HG03196 (cell line): ENCODE measurements around the gene REEP5.
A peak's percentile ranks its signal among the peaks of the same experiment; 100 is the strongest.
"Not testable (repeated sequence)": the region's sequence is repeated elsewhere in the genome, so short reads cannot be mapped to it uniquely, and the experiment has no call there.

Experiments used
- ATAC-seq: cut with Tn5 transposase; IDR thresholded peaks from one replicate; pipeline ENCODE4 v1.9.1; 2021; ENCODE audit not compliant: unreplicated experiment

Gene REEP5

GRCh38 chr5:112933651-112934365 lies 11.8 kb upstream of the REEP5 start:
- ATAC-seq = no peak

- ATAC-seq = no peak
These were observed 11.1 kb upstream of the REEP5 start for GRCh38 chr5:112933105-112933504.

GRCh38 chr5:112931473-112931872 lies 9.4 kb upstream of the REEP5 start:
- ATAC-seq = no peak

- peak; percentile 36 for ATAC-seq
These were observed 8.0 kb upstream of the REEP5 start for GRCh38 chr5:112930082-112930344.

- ATAC-seq = peak; percentile 86
These were observed 7.5 kb upstream of the REEP5 start for GRCh38 chr5:112929336-112930081.

GRCh38 chr5:112923988-112924387 lies 2.0 kb upstream of the REEP5 start:
- ATAC-seq = no peak

GRCh38 chr5:112923148-112923917 lies 1.3 kb upstream of the REEP5 start:
- peak; percentile 45 for ATAC-seq

GRCh38 chr5:112921026-112921832 lies 798 bp downstream of the REEP5 start:
- peak; percentile 34 for ATAC-seq

GRCh38 chr5:112919972-112920371 lies 2.1 kb downstream of the REEP5 start:
- ATAC-seq = no peak

- no peak for ATAC-seq
These were observed 3.3 kb downstream of the REEP5 start for GRCh38 chr5:112918679-112919078.

- ATAC-seq = no peak
These were observed 3.9 kb downstream of the REEP5 start for GRCh38 chr5:112918136-112918535.

GRCh38 chr5:112917453-112917995 lies 4.5 kb downstream of the REEP5 start:
- ATAC-seq = no peak

GRCh38 chr5:112915831-112916230 lies 6.2 kb downstream of the REEP5 start:
- peak; percentile 46 for ATAC-seq

- ATAC-seq = no peak
These were observed 7.4 kb downstream of the REEP5 start for GRCh38 chr5:112914584-112914983.

- no peak for ATAC-seq
These were observed 11.5 kb downstream of the REEP5 start for GRCh38 chr5:112910529-112910928.

- no peak for ATAC-seq
These were observed 13.2 kb downstream of the REEP5 start for GRCh38 chr5:112908854-112909253.

- ATAC-seq = no peak
These were observed 14.8 kb downstream of the REEP5 start for GRCh38 chr5:112907166-112907631.

GRCh38 chr5:112906637-112907036 lies 15.4 kb downstream of the REEP5 start:
- ATAC-seq = no peak

- ATAC-seq = not testable (repeated sequence)
These were observed 17.0 kb downstream of the REEP5 start for GRCh38 chr5:112904996-112905395.

- ATAC-seq = no peak
These were observed 19.5 kb downstream of the REEP5 start for GRCh38 chr5:112902561-112902960.

GRCh38 chr5:112895682-112896081 lies 26.3 kb downstream of the REEP5 start:
- ATAC-seq = no peak
